ENCODE data around the gene FBLN1.

The FBLN1 gene

DNA sequence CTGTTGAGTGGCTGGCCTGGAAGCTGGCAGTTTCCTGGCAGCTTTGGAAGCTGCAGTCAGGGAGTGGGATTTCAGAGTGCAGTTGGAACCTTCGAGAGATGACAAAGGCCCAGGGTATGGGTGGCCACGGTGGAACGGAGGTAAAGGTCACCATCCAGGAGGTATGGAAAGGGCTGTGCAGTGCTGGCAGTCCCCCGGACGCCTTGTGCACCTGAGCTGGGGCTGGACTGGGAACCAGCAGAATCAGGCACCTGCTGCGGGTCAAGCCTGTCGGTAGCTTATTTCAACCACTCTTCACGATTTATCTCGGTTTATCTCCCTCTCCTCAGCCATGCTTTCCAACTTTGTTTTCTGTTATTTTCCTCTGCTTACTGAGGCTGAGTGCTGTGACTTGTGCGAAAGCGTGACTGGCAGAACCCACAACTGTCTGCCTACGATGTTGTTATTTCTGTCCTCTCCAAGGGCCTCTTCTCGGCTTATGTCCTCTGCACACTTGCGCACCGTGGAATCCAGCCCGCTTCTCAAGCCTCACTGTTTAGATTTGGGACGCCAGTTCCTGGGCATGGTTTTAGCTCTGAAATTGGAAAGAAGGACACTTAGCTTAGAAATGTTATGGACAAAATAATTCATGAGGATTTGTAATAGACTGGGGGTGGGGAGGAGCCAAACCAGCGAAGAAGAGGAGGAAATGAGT is 145.0 kb downstream of the FBLN1 start:
- TF ChIP-seq, protein P1, sequence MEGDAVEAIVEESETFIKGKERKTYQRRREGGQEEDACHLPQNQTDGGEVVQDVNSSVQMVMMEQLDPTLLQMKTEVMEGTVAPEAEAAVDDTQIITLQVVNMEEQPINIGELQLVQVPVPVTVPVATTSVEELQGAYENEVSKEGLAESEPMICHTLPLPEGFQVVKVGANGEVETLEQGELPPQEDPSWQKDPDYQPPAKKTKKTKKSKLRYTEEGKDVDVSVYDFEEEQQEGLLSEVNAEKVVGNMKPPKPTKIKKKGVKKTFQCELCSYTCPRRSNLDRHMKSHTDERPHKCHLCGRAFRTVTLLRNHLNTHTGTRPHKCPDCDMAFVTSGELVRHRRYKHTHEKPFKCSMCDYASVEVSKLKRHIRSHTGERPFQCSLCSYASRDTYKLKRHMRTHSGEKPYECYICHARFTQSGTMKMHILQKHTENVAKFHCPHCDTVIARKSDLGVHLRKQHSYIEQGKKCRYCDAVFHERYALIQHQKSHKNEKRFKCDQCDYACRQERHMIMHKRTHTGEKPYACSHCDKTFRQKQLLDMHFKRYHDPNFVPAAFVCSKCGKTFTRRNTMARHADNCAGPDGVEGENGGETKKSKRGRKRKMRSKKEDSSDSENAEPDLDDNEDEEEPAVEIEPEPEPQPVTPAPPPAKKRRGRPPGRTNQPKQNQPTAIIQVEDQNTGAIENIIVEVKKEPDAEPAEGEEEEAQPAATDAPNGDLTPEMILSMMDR (IDR thresholded peaks at IDR 0.05; ENCODE audit: low read depth, low read length): no peak
- no peak overlapping the region for H3K4me3 ChIP-seq (ENCODE audit: low read depth, low read length)

GRCh38 chr22:45648301-45649117 is 145.8 kb downstream of the FBLN1 start:
- no peak overlapping the region for H3K4me3 ChIP-seq (ENCODE audit: low read depth, low read length)
- TF ChIP-seq, protein P1 (IDR thresholded peaks at IDR 0.05; ENCODE audit: low read depth, low read length): no peak

DNA sequence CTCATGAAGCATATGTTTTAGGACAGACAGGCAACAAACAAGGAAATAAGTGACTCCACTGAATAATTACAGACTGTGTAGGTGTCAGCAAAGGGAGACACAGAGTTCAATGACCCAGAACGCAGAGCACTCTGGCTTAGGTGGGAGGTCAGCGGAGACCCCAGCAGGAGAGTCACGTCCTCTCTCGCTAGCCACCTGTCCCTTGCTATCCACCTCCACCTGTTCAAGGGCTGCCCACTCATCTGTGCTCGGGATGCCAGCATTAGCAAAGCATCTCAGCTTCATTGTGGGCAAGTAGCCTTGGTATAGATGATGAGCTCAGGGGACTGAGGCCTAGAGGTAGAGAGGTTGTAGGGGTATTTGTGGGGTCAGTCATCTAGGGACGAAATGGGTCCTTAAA is 147.1 kb downstream of the FBLN1 start:
- TF ChIP-seq, protein P1 (IDR thresholded peaks at IDR 0.05; ENCODE audit: low read depth, low read length): no peak
- no peak overlapping the region for H3K4me3 ChIP-seq (ENCODE audit: low read depth, low read length)

DNA sequence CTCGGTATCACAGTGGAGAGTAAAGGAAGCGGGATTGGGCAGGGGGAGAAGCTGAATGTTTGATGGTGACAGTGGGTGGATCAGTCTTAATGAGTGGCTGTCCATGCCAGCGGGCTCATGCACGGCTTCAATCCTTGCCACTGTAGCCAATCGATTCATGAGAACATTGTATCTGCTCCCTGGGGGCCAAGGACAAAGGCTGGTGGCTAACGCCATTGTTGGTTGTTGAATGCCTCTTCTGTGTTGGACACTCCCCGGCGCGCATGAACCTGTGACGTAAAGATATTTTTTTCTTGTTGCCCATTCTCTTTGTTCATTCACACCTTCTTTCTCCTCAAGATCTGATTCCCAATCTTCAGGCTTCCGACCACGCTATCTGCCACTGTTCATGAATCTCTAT is 148.0 kb downstream of the FBLN1 start:
- TF ChIP-seq, protein P1 (IDR thresholded peaks at IDR 0.05; ENCODE audit: low read depth, low read length): no peak
- no peak overlapping the region for H3K4me3 ChIP-seq (ENCODE audit: low read depth, low read length)
